ENCODE measurements around the gene REG4.
"Not testable (repeated sequence)": the region's sequence is repeated elsewhere in the genome, so short reads cannot be mapped to it uniquely, and the experiment has no call there.

REG4 gene

GRCh38 chr1:119811387-119811786 is at the start of gene REG4:
REG4 (minus strand) TSS chr1:119811460; CDS start chr1:119808769, 2,691 bp downstream.
- no peak for DNase-seq

DNA sequence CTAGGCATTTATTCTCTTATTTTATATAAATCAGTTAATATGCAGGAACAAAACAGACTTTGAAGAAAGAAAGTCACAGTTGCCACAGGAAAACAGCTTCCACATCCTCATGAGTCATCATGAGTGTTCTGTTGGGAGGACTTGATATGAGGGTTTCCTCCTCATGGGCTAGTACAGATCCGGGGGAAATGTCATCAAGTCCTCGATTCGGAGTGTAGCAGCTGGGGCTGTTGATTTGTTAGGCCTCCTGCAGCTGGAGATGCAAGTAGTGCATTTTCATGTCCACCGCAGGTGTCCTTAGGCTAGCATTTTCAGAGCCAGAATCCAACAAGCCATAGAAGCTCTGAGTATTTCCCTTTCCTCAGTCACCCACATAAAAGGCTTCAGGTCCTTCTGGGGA is 48.4 kb upstream of the REG4 start:
- DNase-seq = no peak

GRCh38 chr1:119858556-119859214 is 47.4 kb upstream of the REG4 start:
- not testable (repeated sequence) for DNase-seq

GRCh38 chr1:119858126-119858525 is 46.9 kb upstream of the REG4 start:
- DNase-seq = no peak

DNA sequence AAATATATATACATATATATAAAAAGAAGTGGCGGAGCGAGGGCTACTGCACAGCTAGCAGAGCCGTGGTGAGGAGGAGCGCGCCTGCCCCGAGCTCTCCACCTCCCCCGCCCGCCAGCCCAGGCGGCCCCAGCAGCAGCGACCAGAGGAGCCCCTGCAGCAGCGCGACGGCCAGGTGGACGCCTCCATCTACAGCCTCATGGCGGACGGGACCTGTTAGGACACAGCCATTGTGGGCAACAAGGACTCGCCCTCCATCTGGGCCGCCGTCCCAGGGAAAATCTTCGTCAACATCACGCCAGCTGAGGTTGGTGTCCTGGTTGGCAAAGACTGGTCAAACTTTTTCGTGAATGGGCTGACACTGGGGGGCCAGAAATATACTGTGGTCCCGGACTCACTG is 41.9 kb upstream of the REG4 start:
- no peak for DNase-seq

GRCh38 chr1:119844206-119844605 is 32.9 kb upstream of the REG4 start:
- DNase-seq = peak; percentile 25

GRCh38 chr1:119841306-119841705 is 30.0 kb upstream of the REG4 start:
- no peak for DNase-seq

- DNase-seq = no peak
Observed at GRCh38 chr1:119840745-119841144, 29.5 kb upstream of the REG4 start.

DNA sequence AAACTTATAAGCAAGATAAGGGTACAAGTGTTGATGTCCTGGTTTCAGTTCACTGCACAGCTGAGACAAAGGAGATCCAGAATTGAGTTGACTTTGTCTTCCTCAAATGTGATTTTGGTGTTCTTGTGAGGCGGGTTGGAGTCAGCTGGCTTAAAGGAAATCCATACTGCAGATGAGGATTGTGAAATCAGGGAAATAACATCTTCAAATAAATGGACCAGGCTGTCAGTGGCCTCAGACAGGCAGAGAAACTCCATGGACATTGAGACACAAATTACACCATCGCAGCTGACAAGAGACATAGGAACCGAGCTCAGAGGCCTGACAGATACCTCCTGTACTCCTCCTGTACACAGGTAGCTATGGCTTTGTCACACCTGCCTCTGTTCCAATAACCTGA is 27.0 kb upstream of the REG4 start:
- no peak for DNase-seq

DNA sequence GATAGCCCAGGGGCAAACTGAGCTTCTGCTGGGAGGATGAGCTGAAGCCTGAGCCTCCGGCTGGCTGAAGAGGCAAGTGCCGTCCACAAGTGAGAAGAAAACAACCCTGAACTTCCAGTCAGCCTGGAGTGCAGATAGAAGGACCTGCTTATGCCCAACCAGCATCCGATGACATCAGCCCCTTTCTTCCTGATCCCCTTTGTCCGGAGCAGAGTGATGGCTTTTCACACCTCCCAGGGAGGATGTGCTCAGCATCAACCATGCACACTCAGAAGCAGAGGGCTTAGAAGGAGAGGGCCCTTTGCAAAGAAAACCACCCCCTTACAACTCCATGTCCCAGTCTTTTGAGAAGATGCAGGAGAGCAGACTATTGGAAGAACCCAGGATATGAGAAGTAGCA is 23.7 kb upstream of the REG4 start:
- DNase-seq = no peak

- no peak for DNase-seq
Observed at GRCh38 chr1:119831027-119831426, 19.8 kb upstream of the REG4 start.

DNA sequence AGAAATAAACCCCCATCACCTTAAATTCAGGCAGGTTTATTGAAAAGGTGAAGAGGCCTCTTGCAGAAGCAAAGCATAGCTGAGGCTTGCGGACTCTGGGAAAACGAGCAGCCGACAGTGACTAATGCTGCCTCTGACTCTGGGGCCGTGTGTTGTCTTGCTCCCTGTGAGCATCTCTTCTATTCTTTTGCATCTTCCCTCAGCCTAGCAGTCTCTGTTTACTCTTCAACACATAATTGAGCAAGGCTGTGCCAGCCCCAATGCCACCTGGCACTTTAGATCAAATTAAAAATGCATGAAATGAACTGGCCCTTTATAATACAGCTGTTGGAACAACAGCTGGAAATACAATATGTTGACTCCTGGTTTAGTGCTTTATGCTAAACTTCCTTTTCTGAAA is 18.4 kb upstream of the REG4 start:
- DNase-seq = no peak

DNA sequence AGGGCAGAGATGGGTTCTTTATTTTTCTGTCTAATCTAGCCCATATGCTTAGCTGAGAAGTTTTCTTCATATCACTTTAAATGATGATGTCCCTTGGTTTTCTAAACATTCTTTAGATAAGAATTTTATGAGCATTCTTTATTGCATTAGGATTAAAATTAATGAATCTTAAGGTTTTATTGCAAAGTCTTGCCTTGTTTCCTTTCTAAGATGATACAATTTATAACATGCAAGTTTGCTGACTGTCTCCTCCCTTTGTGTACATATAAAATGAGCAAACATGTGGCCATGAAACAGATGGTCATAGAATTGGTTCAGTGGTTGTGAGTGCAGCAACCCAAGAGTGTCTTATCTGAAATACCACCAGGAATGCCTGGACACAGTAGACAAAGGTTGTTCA is 17.7 kb upstream of the REG4 start:
- DNase-seq = not testable (repeated sequence)

GRCh38 chr1:119828266-119828665 is 17.0 kb upstream of the REG4 start:
- no peak for DNase-seq

- DNase-seq = no peak
Observed at GRCh38 chr1:119827010-119827409, 15.8 kb upstream of the REG4 start.

- DNase-seq = no peak
Observed at GRCh38 chr1:119822406-119822805, 11.1 kb upstream of the REG4 start.

DNA sequence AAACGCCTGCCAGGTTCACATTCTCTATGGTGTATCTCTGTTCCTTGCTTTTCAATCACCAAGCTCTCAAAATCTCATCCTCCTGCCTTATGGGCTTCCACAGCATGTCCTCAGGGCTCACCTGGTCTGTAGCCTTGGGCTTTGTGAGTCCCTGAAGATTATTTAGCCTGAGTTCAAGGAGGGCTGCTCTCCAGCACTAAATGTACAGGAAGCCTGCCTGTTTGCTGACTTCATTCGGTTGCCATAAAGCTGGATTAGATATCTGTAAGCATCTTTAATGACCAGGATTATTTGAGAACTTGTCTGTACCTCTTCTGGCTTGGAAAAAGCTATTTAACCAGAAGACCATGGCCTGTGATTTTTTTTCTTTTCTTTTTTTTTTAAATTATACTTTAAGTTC is 6.9 kb upstream of the REG4 start:
- DNase-seq = no peak

DNA sequence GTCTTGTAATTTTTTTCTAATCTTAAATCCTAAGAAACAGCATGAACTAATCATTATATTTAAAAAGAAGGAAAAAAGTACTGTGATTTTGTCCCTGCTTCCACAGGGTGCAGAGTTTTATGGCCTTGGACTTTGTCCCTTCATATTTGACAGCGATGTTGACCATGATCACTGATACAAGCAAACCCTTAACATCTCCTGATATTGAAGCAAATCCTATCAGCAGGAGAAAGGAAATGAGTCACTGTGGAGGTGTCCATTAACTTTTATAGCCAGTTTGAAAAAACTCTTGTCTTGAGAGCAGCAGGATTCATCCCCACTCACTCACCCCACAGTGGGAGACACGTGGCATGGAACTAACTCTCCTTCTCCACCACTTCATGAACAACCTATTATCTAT is 5.1 kb upstream of the REG4 start:
- DNase-seq = no peak

GRCh38 chr1:119815928-119816327 is 4.7 kb upstream of the REG4 start:
- DNase-seq = no peak

DNA sequence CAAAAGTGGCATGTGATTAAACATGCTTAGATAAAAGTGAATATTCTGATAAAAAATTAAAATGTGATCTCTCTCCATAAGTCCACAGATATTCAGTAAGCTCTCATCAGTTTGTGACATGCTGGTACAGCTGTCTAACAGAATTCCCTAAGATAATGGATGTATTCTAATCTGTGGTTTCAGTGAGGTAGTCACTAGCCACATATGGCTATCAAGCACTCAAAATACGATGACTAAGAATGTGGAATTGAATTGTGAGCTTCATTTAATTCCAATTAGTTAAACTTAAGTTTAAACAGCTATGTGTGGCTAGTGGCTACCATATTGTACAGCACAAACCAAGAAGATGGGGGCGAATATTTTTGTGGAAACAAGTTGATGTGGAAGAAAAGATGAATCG is 4.1 kb upstream of the REG4 start:
- DNase-seq = no peak

DNA sequence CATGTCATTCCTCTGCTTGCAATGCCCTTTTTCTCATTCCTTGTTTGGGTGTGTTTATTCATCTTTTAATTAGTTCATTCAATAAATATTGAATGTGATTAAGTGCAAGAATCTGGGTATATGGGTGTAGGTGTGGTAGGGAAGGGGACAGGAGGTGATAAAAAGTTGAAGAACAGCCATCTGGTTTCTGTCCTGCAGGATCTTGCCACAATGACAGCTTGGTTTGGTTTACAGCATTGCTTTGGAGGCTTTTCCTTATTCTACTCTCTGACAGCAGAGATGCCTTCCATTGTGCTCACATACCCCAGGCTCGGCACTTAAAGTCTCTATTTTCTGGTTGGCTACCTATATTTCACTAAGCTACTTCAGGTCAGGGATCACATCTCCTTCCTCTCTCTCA is 3.0 kb upstream of the REG4 start:
- no peak for DNase-seq

GRCh38 chr1:119811985-119812557 is 811 bp upstream of the REG4 start:
- no peak for DNase-seq

GRCh38 chr1:119808972-119809550 is 2.2 kb downstream of the REG4 start:
- DNase-seq = peak; percentile 79

DNA sequence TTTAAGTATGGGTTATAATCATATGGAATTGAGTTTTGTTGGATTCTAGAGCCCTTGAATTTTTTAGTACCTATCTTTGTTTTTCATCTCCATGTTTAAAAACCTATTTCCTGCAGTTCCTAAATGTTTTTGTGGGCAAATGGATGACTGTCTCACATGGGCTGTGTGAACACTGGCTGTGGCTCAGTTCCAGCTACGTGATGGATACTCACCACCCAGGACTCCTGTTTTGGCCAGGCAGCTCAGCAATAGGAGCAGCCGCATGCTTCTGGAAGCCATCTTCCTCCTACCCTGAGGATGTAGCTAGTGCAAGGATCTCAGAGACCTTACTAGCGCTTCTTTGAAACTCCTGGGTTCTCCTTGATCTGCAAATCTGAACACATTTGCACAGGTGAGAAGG is 2.8 kb downstream of the REG4 start:
- DNase-seq = no peak

GRCh38 chr1:119806489-119806888 is 4.8 kb downstream of the REG4 start:
- DNase-seq = no peak

Measured in stimulated activated CD8-positive, alpha-beta memory T cell treated with anti-CD3 and anti-CD28 coated beads, Interleukin-4, amount 100 ng/mL, for 48 hours (primary cell).